Activated CD8-positive, alpha-beta memory T cell treated with anti-CD3 and anti-CD28 coated beads for 36 hours (primary cell): ENCODE data around the gene CTRB2. TPM values are rescaled to one million over a fixed set of nuclear protein-coding genes. Genes with fewer than 3 reads are reported as not detected.
"Not testable (repeated sequence)": the region's sequence is repeated elsewhere in the genome, so short reads cannot be mapped to it uniquely, and the experiment has no call there.

Source experiments
- CTCF ChIA-PET: fragments of 350-600 bp; sonication (Branson Sonifier 250); formaldehyde crosslinking; loops from one replicate; lab custom pipeline; 2021; ENCODE audit warnings: antibody characterized with exemption; lab: Charles Lee
- POLR2A ChIA-PET: fragments of 350-600 bp; sonication (Branson Sonifier 250); formaldehyde crosslinking; loops from one replicate; lab custom pipeline; 2021; ENCODE audit warnings: antibody characterized with exemption; lab: Charles Lee
- total RNA-seq, 2 experiments: library from RNA; stranded (reverse); gene quantifications; one replicate each; pipeline ENCODE4 v1.2.3, GENCODE V29; 2021

Gene CTRB2
- total RNA-seq, 2 experiments from 2014 or later = not detected

GRCh38 chr16:75216576-75216975 lies 9.6 kb upstream of the CTRB2 start:
- CTCF ChIA-PET = interaction anchor here (1.0 to 3.5 kb wide), 2 partner anchors 17 to 286 kb away, joined by 3 to 16 read pairs; no protein-coding TSS in a partner anchor
- POLR2A ChIA-PET = no interaction called here

- CTCF ChIA-PET = interaction anchor here (1.0 to 3.5 kb wide), 2 partner anchors 18 to 286 kb away, joined by 3 to 16 read pairs; no protein-coding TSS in a partner anchor
- POLR2A ChIA-PET = no interaction called here
Measured at GRCh38 chr16:75216127-75216526, 9.2 kb upstream of the CTRB2 start.

DNA sequence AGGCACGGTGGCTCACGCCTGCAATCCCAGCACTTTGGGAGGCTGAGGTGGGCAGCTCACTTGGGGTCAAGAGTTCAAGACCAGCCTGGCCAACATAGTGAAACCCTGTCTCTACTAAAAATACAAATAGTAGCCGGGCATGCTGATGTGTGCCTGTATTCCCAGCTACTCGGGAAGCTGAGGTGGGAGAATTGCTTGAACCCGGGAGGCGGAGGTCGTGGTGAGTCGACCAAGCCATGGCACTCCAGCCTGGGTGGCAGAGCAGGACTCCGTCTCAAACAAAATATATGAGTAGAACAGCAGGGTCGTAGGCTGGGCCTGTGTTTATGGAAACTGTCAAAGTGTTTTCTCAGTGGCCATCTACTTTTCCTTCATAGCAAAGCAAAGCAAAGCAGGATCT lies 4.3 kb upstream of the CTRB2 start:
- POLR2A ChIA-PET, CTCF ChIA-PET: not testable (repeated sequence)

DNA sequence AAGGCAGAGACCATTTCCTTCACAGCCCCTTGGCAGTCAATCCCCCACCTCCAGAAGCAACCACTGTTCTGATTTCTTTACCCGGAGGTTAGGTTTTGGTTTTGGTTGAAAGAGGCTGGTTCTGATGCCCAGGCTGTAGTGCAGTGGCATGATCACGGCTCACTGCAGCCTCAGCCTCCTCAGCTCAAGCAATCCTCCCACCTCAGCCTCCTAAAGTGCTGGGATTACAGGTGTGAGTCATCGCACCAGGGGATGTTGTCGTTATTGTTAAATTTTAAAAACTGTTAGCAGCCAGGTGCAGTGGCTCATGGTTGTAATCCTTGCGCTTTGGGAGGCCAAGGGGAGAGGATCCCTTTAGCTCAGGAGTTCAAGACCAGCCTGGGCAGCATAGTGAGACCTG lies 3.0 kb upstream of the CTRB2 start:
- ChIA-PET CTCF (no interaction called here), POLR2A (no interaction called here)

GRCh38 chr16:75209514-75209913 lies 2.6 kb upstream of the CTRB2 start:
- POLR2A ChIA-PET = not testable (repeated sequence)

DNA sequence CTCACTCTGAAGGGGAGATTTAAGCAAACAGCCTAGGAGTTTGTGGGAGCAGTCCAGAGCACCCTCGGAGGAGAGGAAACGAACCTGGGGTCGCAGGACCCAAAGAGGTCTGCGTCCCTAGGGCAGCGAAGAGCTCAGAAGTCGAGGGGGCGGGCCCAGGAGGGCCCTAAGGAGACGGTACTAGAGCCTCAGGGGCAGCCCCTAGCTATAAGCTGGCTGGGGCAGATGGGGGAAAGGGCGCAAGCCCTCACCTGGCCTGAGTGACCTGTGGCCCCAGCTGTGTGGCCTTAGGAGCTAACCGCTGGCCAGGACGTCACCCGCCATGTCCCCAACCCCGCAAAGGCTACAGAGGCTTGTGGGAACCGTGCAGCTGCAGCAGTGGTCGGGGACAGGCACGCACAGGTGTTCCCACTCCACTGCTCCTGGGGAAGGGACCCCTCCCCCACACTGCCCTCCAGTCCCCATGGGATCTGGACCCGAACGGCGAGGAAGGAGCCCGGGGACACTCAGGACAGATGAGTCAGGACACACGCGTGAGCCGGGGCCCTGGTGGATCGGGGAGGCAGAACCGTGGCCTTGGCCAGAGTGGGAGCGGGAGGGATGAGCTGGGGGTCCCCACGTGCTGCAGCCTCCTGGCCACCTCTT lies 2.0 kb upstream of the CTRB2 start:
- POLR2A ChIA-PET = no interaction called here
- CTCF ChIA-PET = no interaction called here

More at GRCh38 chr16:75209514-75209913, 2.6 kb upstream of the CTRB2 start:
- CTCF ChIA-PET = not testable (repeated sequence)

- POLR2A ChIA-PET = no interaction called here
- CTCF ChIA-PET = no interaction called here
Measured at GRCh38 chr16:75208242-75208825, 1.4 kb upstream of the CTRB2 start.

DNA sequence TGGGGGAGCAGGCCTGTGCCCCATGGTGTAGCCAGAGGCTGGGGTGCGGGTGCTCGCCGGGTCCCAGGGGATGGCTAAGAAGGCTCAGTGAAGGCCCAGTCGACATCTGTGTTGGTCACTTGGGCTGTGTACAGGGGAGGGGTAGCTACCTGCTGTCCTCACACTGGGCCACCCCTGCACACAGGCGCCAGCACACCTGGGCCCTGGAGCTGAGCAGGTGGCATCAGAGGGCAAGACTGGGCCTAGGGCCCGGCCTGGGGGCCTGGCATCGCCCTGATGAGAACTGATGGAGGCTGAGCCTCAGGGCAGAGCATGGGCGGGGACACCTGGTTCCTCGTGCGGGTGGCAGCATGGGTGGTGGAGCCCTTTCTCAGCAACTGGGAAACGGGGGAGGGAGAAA lies 870 bp upstream of the CTRB2 start:
- CTCF ChIA-PET = no interaction called here
- POLR2A ChIA-PET = no interaction called here

DNA sequence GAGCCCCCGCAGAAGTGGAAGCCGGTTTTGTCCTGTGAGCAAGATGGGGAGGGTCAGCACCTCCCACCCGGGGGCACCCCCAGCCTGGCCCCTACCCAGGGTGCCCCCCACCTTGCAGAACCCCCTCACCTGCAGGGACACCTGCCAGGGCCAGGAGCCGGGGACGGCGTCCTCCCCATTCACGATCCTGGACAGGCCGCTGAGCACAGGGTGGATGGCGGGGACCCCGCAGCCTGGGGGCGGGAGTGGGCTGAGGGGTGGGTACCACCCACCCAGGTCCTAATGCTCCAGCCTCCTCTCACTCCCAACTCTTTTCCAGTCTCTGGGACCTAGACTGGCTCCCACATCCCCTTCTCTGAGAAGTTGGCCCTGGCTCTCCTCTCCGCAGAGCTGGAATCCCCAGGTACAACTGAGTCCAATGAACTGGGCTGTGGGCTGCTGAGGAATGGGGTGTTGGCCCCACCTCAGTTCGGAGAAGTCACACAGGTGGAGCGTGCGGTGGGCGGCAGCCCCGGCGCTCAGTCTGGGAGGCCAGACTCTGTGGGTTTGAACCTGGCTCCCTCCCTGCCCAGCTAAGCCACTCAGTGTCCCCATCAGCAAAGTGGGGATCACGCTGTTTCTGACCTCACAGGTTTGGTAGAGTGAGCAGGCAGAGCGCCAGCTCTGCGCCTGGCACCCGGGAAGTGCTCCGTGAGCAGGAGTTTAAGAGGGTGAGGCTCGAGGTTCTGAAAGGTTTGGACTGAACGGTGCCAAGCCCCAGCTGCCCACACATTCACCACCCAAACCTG lies 806 bp downstream of the CTRB2 start:
- POLR2A ChIA-PET = not testable (repeated sequence)
- CTCF ChIA-PET = interaction anchor here (0.7 to 1.1 kb wide), 2 partner anchors 28 to 180 kb away, joined by 4 read pairs; no protein-coding TSS in a partner anchor

- CTCF ChIA-PET, POLR2A ChIA-PET: not testable (repeated sequence)
Measured at GRCh38 chr16:75205438-75205837, 1.5 kb downstream of the CTRB2 start.

DNA sequence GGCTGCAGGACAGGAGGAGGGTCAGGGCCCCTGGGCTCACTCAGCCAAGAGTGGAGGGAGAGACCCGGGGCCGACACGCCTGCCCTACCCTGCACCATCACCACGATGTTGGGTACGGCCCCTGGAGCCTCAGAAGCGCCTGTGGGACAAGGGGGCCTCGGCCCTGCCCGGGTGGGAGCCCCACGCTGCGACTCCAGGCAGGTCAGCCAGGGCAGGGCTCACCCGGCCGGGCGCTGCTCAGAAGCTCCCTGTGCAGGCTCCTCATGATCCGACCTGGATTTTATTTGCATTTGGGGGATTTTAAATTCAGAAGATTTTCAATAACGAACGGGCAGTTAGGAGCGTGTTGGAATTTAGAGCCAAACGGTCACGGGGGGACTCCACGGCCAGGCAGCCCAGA lies 2.1 kb downstream of the CTRB2 start:
- POLR2A ChIA-PET = not testable (repeated sequence)
- CTCF ChIA-PET = interaction anchor here (0.9 kb wide), 1 partner anchor 181 kb away, joined by 3 read pairs; no protein-coding TSS in a partner anchor

DNA sequence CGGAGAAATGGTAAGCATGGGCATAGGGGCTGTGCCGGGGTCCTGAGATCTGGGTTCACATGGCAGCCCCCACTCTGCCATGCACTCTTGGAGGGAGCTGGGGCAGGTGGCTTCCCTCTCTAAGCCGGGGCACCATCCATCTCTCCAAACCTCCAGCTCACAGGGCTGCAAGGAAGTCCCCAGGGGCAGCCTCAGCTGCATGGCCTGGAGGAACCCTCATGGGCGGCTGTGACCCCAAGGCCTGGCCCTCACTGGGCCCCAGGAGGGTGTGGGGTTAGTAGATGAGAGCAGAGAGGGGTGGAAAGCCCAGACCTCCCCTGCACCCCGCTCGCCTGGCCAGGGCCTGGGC lies 2.6 kb downstream of the CTRB2 start:
- CTCF ChIA-PET = interaction anchor here (0.9 kb wide), 1 partner anchor 181 kb away, joined by 3 read pairs; no protein-coding TSS in a partner anchor
- POLR2A ChIA-PET = no interaction called here

DNA sequence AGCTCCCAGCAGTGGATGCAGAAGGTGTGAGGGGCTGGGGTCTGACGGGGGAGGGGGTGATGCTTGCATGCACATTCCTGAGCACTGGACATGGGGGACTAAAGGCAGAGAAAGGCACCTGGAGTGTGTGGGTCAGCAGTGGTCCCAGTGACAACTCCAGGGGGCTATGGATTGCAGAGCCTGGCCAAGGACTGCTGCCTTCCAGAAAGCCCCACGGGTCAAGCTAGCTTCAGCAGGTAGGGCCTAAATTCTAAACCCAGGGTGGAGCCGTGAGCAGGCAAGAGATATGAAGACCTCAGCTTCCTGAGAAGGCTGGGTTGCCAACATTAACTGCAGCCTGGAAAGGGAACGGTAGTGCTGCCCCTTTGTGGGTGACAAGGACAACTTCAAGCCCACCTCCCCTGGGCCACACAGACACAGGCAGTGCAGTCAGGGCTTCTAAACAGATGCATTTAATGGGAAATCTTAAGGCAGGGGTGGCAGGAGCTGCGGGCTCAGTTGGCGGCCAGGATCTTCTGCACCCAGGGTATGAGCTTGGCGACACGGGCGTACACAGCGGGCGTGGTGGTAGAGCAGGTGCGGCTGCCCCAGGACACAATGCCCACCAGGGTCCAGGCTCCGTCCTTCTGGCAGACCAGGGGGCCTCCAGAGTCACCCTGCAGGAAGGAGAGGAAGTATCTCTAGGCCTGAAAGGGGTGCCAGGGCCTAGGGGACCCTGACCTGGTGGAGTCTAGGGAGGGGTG lies 3.1 kb downstream of the CTRB2 start:
- CTCF ChIA-PET = interaction anchor here (0.5 to 0.9 kb wide), 3 partner anchors 83 to 1972 kb away, joined by 3 to 5 read pairs (median 4); no protein-coding TSS in a partner anchor
- POLR2A ChIA-PET = interaction anchor here (0.5 kb wide), 1 partner anchor 159 kb away, joined by 3 read pairs; no protein-coding TSS in a partner anchor

DNA sequence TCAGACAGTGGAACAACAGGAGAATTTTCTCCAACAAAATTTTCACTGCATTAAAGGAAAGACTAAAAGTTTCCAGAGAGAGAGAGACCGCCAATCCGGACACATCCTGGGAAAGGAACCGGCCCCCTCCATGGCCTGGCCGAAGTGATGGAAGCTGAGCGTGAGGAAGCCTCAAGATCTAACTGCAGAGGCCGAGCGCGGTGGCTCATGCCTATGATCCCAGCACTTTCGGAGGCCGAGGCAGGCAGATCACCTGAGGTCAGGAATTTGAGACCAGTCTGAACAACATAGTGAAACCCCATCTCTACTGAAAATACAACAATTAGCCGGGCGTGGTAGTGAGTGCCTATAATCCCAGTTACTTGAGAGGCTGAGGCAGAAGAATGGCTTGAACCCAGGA lies 3.9 kb downstream of the CTRB2 start:
- CTCF ChIA-PET = interaction anchor here (0.5 to 3.0 kb wide), 2 partner anchors 30 to 82 kb away, joined by 4 to 8 read pairs; no protein-coding TSS in a partner anchor
- POLR2A ChIA-PET = interaction anchor here (0.5 kb wide), 1 partner anchor 160 kb away, joined by 3 read pairs; no protein-coding TSS in a partner anchor

GRCh38 chr16:75202069-75202590 lies 4.8 kb downstream of the CTRB2 start:
- ChIA-PET CTCF (interaction anchor here (0.6 to 3.0 kb wide), 5 partner anchors 31 to 523 kb away, joined by 3 to 8 read pairs (median 3); no protein-coding TSS in a partner anchor), POLR2A (no interaction called here)

DNA sequence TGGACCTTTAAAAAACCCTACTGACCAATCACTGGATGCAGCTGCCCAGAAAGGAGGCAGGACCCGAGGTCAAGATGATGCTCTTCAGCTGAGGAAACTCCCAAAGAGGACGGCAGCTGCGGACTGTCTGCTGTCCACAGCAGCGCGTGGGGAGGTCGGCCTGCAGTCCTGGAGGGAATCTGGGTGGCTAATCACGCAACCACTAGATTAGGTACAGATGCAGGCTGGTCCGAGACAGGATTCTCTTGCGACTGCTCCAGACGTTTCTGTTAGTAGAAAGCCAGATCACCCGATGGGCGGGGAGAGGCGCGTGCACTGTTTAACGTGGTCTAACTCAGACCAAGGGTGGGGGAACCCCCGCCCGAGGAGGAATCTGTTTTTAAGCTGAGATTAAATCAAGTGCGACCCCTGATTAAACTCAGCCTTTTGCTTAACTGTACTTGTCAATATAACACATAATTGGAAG lies 8.8 kb downstream of the CTRB2 start:
- CTCF ChIA-PET = interaction anchor here (1.3 to 2.3 kb wide), 5 partner anchors 21 to 275 kb away, joined by 4 to 10 read pairs (median 5); no protein-coding TSS in a partner anchor

GRCh38 chr16:75197522-75198134 lies 9.3 kb downstream of the CTRB2 start:
- POLR2A ChIA-PET = no interaction called here
- CTCF ChIA-PET = interaction anchor here (1.2 kb wide), 1 partner anchor 182 kb away, joined by 4 read pairs; no protein-coding TSS in a partner anchor

More for the DNA sequence above, 8.8 kb downstream of the CTRB2 start:
- POLR2A ChIA-PET = no interaction called here

DNA sequence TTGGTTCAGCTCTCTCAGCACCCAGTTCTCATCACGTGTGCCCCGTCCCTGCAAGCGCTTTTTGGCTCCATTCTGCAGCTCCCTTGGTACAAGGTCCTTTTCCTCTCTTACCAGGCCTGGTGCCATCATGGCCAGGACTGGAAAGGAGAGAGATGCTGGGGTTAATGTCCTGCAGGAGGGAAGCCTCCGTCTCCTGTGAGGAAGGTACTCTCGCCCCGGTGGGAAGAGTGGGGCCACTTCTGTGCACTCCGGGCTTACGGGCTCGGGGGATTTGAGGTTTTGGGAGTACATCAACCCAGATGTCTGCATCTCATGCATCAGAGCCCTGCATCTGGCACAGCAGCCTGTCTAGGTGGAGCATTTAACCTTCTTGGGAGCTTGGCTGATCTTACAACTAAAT lies 10.1 kb downstream of the CTRB2 start:
- ChIA-PET CTCF (interaction anchor here (1.2 kb wide), 1 partner anchor 183 kb away, joined by 4 read pairs; no protein-coding TSS in a partner anchor), POLR2A (no interaction called here)
